SU-DHL-6 (cell line): ENCODE results near the gene GLYR1.

Experiments
- H2AFZ ChIP-seq: fragments of 200-600 bp; sonication (generic); 2 replicates; pipeline ENCODE4 v1.6.1; 2014; ENCODE audit warnings: low read depth, mild to moderate bottlenecking, moderate library complexity, mixed read lengths, antibody characterized with exemption, low read length; ENCODE audit not compliant: severe bottlenecking
- H3F3A ChIP-seq: fragments of 200-600 bp; shearing (Covaris generic); 2 replicates; pipeline ENCODE4 v1.6.0; 2016; ENCODE audit warnings: antibody characterized with exemption, mild to moderate bottlenecking; ENCODE audit not compliant: insufficient read depth
- H3K27ac ChIP-seq: fragments of 200-600 bp; sonication (generic); 2 replicates; pipeline ENCODE4 v1.5.1; 2016; ENCODE audit warnings: low read depth, mild to moderate bottlenecking, low read length, moderate library complexity, mixed read lengths
- H3K27me3 ChIP-seq: fragments of 200-600 bp; sonication (generic), shearing (Covaris generic); 2 replicates; pipeline ENCODE4 v1.6.0; 2014; ENCODE audit warnings: mild to moderate bottlenecking, low read length
- H3K36me3 ChIP-seq: fragments of 200-600 bp; sonication (generic); 2 replicates; pipeline ENCODE4 v1.6.1; 2014; ENCODE audit warnings: mild to moderate bottlenecking, low read length, mixed read lengths
- H3K4me2 ChIP-seq: fragments of 300-600, 200-600 bp; shearing (Covaris generic), sonication (generic); 2 replicates; pipeline ENCODE4 v1.6.0; 2014; ENCODE audit warnings: low read length, low read depth, mild to moderate bottlenecking; ENCODE audit not compliant: poor library complexity, severe bottlenecking
- H3K4me3 ChIP-seq: fragments of 200-600 bp; sonication (generic); 2 replicates; pipeline ENCODE4 v1.5.1; 2014; ENCODE audit warnings: antibody characterized with exemption, low read length, mild to moderate bottlenecking, mixed read lengths; ENCODE audit not compliant: insufficient read depth, poor library complexity, severe bottlenecking
- H3K79me2 ChIP-seq: fragments of 200-600 bp; sonication (generic); 2 replicates; pipeline ENCODE4 v1.6.1; 2014; ENCODE audit warnings: mild to moderate bottlenecking, low read length, moderate library complexity; ENCODE audit not compliant: insufficient read depth
- H3K9ac ChIP-seq: fragments of 200-600 bp; sonication (generic); 2 replicates; pipeline ENCODE4 v1.7.0; 2014; ENCODE audit warnings: mild to moderate bottlenecking, low read length
- H3K9me2 ChIP-seq: fragments of 200-600 bp; sonication (generic); replicated peaks from 2 replicates; pipeline ENCODE4 v1.6.1; 2014; ENCODE audit warnings: low read length; ENCODE audit not compliant: insufficient read depth
- H3K9me3 ChIP-seq: fragments of 200-600 bp; sonication (generic); 2 replicates; pipeline ENCODE4 v1.6.1; 2014; ENCODE audit warnings: low read length, mixed read lengths; ENCODE audit not compliant: insufficient read depth
- H4K20me1 ChIP-seq: fragments of 200-600 bp; sonication (generic); 2 replicates; pipeline ENCODE4 v1.6.1; 2014; ENCODE audit warnings: low read depth, mild to moderate bottlenecking, antibody characterized with exemption, low read length, moderate library complexity, mixed read lengths
- EZH2phosphoT487 ChIP-seq: fragments of 200-600 bp; sonication (generic), shearing (Covaris generic); conservative IDR thresholded peaks from 2 replicates; pipeline ENCODE4 v1.6.1; 2018; ENCODE audit warnings: mild to moderate bottlenecking, antibody characterized with exemption, low read length, moderate library complexity, mixed read lengths
- TF ChIP-seq, protein P1 (sequence below): fragments of 200-600 bp; sonication (generic); IDR thresholded peaks from one replicate; pipeline ENCODE4 v1.5.1; 2017; ENCODE audit warnings: antibody characterized with exemption, mild to moderate bottlenecking, low read length, moderate library complexity; ENCODE audit not compliant: insufficient read depth, poor library complexity, severe bottlenecking

Gene GLYR1

DNA sequence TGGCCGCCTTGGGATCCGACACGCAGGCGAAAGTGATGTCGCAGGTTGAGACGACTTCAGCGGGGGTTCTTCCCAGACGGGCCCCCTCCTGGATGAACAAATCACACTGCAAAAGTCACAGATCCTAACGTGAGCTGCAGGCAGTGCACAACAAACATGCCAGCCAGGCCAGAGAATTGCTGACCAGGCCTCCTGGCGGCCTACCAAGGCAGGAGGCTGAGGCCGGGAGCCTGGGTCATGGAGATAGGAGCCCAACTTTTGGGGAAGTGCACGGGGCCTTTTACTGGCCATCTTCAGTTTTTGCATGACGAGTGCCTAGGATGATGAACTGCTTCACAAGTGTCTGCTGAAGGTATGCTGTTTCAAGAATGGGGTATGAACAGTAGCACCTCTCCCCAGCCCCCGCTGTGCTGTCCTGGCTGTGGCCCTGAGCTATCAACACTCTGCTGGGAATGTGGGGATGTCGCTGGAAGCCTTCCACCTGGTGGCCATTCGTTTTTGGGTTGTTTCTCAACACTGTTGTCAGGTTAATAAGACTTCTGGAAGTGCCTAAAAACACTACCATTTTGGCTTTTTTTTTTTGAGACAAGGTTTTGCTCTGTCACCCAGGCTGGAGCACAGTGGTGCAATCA is 32.4 kb downstream of the GLYR1 start:
- H2AFZ ChIP-seq: no peak overlapping the region
- H3K4me3 ChIP-seq: no peak overlapping the region
- no peak overlapping the region for H3K27ac ChIP-seq
- H3K9ac ChIP-seq: no peak overlapping the region
- H3K36me3 ChIP-seq: peaks cover 7% of the 10 kb centered on the region; the same call in 1 of the 2 replicates
- no peaks in the 10 kb centered on the region for H3K9me3 ChIP-seq
- no peaks in the 10 kb centered on the region for H3K9me2 ChIP-seq
- TF ChIP-seq EZH2phosphoT487: no peak
- TF ChIP-seq, protein P1, sequence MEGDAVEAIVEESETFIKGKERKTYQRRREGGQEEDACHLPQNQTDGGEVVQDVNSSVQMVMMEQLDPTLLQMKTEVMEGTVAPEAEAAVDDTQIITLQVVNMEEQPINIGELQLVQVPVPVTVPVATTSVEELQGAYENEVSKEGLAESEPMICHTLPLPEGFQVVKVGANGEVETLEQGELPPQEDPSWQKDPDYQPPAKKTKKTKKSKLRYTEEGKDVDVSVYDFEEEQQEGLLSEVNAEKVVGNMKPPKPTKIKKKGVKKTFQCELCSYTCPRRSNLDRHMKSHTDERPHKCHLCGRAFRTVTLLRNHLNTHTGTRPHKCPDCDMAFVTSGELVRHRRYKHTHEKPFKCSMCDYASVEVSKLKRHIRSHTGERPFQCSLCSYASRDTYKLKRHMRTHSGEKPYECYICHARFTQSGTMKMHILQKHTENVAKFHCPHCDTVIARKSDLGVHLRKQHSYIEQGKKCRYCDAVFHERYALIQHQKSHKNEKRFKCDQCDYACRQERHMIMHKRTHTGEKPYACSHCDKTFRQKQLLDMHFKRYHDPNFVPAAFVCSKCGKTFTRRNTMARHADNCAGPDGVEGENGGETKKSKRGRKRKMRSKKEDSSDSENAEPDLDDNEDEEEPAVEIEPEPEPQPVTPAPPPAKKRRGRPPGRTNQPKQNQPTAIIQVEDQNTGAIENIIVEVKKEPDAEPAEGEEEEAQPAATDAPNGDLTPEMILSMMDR: no peak
- no peak overlapping the region for H3K4me2 ChIP-seq
- H3F3A ChIP-seq: no peaks in the 10 kb centered on the region
- H4K20me1 ChIP-seq: no peaks in the 10 kb centered on the region
- H3K27me3 ChIP-seq: no peaks in the 10 kb centered on the region
- no peaks in the 10 kb centered on the region for H3K79me2 ChIP-seq

DNA sequence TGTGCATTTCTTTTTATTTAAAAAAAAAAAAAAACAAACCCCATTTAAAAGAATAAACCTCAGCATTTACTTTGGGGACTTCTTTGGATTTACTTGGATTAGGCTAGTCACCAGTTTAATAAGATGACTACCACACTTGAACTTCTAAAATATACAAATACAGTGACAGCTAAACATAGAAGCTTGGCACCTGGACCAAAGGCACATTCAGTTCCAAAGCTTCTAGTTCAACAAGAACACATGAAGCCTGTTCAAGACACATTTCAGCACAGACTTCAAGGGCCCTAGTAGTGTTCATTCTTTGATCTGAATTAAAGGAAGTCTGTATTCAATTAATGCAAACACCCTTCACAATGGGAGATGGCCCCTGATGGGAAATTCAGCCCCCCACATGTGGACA is 33.0 kb downstream of the GLYR1 start:
- H3K79me2 ChIP-seq: no peaks in the 10 kb centered on the region

DNA sequence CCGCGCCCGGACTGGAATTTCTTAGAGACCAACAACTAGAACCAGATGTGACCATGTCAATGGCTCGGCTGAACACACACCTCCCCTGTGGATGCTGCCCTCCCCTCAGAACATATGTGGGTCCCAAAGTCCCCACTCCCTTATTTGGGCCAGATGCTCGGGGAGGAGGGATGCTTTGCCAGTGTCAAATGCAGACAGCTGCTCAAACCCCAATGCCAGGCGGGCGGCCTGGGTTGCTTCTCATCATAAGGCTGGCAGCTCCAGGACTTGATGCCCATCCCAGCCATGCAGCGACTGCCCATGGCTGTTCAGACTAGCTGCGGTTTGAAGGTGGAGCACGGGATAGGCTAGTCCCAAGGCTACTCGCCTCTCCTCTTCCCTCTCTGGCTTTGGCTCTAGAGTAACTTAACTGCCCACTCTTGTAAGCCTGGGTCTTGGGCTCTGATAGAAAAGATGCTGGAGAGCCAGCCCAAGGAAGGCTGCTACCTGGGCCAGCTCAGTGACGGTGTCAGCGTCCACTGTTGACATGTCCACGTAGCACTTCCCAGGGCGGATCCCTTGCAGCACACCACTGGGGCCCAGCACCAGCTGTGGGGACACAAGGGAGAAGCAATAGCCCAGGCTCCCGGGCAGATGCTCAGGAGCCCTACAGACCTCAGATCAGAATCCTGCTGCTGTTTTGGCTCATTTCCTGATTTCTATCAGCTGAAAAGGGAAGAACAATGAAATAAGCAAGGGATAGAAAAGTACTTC is 33.7 kb downstream of the GLYR1 start:
- Histone ChIP-seq H3K4me3 (no peak overlapping the region), H3K27ac (no peak overlapping the region), H3K27me3 (no peaks in the 10 kb centered on the region), H3K36me3 (peaks cover 7% of the 10 kb centered on the region; the same call in 1 of the 2 replicates), H3K9me2 (no peaks in the 10 kb centered on the region), H3K4me2 (no peak overlapping the region), H3F3A (no peaks in the 10 kb centered on the region; the same call in 1 of the 2 replicates), H3K9me3 (no peaks in the 10 kb centered on the region), H4K20me1 (no peaks in the 10 kb centered on the region), H3K79me2 (no peaks in the 10 kb centered on the region), H2AFZ (no peak overlapping the region), H3K9ac (no peak overlapping the region)
- TF ChIP-seq, protein P1: no peak
- TF ChIP-seq EZH2phosphoT487: no peak

More for the DNA sequence above, 33.0 kb downstream of the GLYR1 start:
- Histone ChIP-seq H3K27me3 (no peaks in the 10 kb centered on the region), H2AFZ (no peak overlapping the region), H4K20me1 (no peaks in the 10 kb centered on the region), H3K9me3 (no peaks in the 10 kb centered on the region), H3K9ac (no peak overlapping the region), H3K4me3 (no peak overlapping the region), H3K4me2 (no peak overlapping the region), H3K36me3 (peaks cover 7% of the 10 kb centered on the region; the same call in 1 of the 2 replicates), H3F3A (no peaks in the 10 kb centered on the region), H3K9me2 (no peaks in the 10 kb centered on the region), H3K27ac (no peak overlapping the region)
- TF ChIP-seq, protein P1: no peak
- no peak for TF ChIP-seq EZH2phosphoT487
